ENCODE data around the gene MAPK8IP2. TPM values are rescaled to one million over a fixed set of nuclear protein-coding genes. Genes with fewer than 3 reads are reported as not detected.

Gene MAPK8IP2
- total and polyA plus RNA-seq, 2 of the 13 experiments (the other 11 are each of a cell fraction or from before 2014, with no cell fraction given): 1.3 to 2.6 TPM

- TF ChIP-seq, protein P1, sequence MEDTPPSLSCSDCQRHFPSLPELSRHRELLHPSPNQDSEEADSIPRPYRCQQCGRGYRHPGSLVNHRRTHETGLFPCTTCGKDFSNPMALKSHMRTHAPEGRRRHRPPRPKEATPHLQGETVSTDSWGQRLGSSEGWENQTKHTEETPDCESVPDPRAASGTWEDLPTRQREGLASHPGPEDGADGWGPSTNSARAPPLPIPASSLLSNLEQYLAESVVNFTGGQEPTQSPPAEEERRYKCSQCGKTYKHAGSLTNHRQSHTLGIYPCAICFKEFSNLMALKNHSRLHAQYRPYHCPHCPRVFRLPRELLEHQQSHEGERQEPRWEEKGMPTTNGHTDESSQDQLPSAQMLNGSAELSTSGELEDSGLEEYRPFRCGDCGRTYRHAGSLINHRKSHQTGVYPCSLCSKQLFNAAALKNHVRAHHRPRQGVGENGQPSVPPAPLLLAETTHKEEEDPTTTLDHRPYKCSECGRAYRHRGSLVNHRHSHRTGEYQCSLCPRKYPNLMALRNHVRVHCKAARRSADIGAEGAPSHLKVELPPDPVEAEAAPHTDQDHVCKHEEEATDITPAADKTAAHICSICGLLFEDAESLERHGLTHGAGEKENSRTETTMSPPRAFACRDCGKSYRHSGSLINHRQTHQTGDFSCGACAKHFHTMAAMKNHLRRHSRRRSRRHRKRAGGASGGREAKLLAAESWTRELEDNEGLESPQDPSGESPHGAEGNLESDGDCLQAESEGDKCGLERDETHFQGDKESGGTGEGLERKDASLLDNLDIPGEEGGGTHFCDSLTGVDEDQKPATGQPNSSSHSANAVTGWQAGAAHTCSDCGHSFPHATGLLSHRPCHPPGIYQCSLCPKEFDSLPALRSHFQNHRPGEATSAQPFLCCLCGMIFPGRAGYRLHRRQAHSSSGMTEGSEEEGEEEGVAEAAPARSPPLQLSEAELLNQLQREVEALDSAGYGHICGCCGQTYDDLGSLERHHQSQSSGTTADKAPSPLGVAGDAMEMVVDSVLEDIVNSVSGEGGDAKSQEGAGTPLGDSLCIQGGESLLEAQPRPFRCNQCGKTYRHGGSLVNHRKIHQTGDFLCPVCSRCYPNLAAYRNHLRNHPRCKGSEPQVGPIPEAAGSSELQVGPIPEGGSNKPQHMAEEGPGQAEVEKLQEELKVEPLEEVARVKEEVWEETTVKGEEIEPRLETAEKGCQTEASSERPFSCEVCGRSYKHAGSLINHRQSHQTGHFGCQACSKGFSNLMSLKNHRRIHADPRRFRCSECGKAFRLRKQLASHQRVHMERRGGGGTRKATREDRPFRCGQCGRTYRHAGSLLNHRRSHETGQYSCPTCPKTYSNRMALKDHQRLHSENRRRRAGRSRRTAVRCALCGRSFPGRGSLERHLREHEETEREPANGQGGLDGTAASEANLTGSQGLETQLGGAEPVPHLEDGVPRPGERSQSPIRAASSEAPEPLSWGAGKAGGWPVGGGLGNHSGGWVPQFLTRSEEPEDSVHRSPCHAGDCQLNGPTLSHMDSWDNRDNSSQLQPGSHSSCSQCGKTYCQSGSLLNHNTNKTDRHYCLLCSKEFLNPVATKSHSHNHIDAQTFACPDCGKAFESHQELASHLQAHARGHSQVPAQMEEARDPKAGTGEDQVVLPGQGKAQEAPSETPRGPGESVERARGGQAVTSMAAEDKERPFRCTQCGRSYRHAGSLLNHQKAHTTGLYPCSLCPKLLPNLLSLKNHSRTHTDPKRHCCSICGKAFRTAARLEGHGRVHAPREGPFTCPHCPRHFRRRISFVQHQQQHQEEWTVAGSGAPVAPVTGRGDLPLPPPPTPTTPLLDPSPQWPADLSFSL (CRISPR knock-in tag; IDR thresholded peaks at IDR 0.05): peak; percentile 96
- TF ChIP-seq TMF1 (CRISPR knock-in tag; IDR thresholded peaks at IDR 0.05; ENCODE audit: low read depth) (0 out of 2 replicates have a peak, but pooled peaks have one; percentile 38), ARHGAP35 (CRISPR knock-in tag; IDR thresholded peaks at IDR 0.05; ENCODE audit: borderline replicate concordance) (no peak), ZBTB20 (CRISPR knock-in tag; IDR thresholded peaks at IDR 0.05; ENCODE audit: borderline replicate concordance, low read depth) (0 out of 2 replicates have a peak, but pooled peaks have one; percentile 1), ZNF512B (CRISPR knock-in tag; IDR thresholded peaks at IDR 0.05; ENCODE audit: borderline replicate concordance) (no peak), NPAS2 (CRISPR knock-in tag; IDR thresholded peaks at IDR 0.05; ENCODE audit: borderline replicate concordance) (no peak), SRSF9 (IDR thresholded peaks at IDR 0.05; ENCODE audit: borderline replicate concordance, insufficient read depth, low read depth, low read length, poor library complexity, severe bottlenecking) (no peak), POLR2A (IDR thresholded peaks at IDR 0.05; ENCODE audit: insufficient read depth in 1 of 2, low read depth in 2 of 2, low read length in 2 of 2) (peak in 1 of 2 experiments; percentile 41; a peak in 1 of 4 replicates), KMT2A (CRISPR knock-in tag; IDR thresholded peaks at IDR 0.05) (no peak)
- TF ChIP-seq, protein P2, sequence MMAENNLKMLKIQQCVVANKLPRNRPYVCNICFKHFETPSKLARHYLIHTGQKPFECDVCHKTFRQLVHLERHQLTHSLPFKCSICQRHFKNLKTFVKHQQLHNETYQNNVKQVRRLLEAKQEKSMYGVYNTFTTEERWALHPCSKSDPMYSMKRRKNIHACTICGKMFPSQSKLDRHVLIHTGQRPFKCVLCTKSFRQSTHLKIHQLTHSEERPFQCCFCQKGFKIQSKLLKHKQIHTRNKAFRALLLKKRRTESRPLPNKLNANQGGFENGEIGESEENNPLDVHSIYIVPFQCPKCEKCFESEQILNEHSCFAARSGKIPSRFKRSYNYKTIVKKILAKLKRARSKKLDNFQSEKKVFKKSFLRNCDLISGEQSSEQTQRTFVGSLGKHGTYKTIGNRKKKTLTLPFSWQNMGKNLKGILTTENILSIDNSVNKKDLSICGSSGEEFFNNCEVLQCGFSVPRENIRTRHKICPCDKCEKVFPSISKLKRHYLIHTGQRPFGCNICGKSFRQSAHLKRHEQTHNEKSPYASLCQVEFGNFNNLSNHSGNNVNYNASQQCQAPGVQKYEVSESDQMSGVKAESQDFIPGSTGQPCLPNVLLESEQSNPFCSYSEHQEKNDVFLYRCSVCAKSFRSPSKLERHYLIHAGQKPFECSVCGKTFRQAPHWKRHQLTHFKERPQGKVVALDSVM (CRISPR knock-in tag; IDR thresholded peaks at IDR 0.05): no peak
Measured at GRCh38 chr22:50628543-50629134, 28.0 kb downstream of the MAPK8IP2 start (continued).
